GM13977 (cell line): ENCODE results near the gene PHACTR1.

ENCODE experiments used
- DNase-seq: peaks from one replicate; pipeline ENCODE4 v3.0.0; 2012; ENCODE audit warnings: low spot score
- in situ Hi-C: fragments of 300-500 bp; cut with MboI; formaldehyde crosslinking; loops from one replicate; pipeline ENCODE4 v1.12.0; 2022; ENCODE audit warnings: low sequenced_read_pairs, low pct_unique_long_range_greater_than_20kb, mixed read lengths, inconsistent platforms; ENCODE audit not compliant: unreplicated experiment
- TF ChIP-seq, protein P1 (sequence below): IDR thresholded peaks from 2 replicates; pipeline ENCODE4 v1.5.1; 2012; ENCODE audit warnings: mild to moderate bottlenecking, control low read depth; ENCODE audit not compliant: insufficient read depth; ENCODE audit errors: extremely low read depth, missing control alignments

The PHACTR1 gene

DNA sequence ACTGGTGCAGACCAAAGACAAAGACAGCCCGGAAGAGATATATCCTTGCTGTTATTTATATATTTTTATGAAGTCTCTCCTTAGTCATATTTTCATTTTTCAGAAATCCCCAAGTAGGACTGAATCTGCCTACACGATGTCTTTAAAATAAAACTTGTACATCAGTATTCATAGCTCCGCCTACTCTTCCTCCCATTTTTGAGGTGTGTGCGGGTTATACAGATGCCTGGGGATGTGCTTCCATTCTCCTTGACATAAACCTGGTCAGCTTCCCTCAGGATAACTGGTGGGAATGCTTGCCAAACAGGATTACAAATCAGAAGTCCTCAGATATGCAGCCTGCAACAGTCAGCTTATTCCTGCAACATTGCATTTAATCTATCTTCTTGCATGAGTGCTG lies 264.2 kb downstream of the PHACTR1 start:
- TF ChIP-seq, protein P1, sequence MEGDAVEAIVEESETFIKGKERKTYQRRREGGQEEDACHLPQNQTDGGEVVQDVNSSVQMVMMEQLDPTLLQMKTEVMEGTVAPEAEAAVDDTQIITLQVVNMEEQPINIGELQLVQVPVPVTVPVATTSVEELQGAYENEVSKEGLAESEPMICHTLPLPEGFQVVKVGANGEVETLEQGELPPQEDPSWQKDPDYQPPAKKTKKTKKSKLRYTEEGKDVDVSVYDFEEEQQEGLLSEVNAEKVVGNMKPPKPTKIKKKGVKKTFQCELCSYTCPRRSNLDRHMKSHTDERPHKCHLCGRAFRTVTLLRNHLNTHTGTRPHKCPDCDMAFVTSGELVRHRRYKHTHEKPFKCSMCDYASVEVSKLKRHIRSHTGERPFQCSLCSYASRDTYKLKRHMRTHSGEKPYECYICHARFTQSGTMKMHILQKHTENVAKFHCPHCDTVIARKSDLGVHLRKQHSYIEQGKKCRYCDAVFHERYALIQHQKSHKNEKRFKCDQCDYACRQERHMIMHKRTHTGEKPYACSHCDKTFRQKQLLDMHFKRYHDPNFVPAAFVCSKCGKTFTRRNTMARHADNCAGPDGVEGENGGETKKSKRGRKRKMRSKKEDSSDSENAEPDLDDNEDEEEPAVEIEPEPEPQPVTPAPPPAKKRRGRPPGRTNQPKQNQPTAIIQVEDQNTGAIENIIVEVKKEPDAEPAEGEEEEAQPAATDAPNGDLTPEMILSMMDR, result no peak
- in situ Hi-C loops, result no loop called here
- DNase-seq, result no peak

DNA sequence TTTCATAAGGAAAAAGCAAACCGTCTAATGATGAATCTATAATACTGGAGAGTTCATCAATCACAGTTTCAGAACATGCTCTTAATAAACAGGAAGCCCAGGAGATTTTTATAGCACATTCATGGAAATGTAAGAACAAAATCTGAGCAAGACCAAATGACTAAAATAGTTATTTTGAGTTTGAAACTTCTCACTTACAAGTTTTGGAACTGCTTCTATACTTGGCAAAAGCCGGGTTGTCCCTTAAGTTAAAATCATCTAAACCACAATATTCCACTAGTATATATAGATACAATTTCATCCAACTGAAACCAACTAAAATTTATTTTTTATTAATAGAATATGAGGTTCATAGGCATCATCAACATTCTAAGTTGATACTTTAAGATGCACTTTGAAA lies 268.2 kb downstream of the PHACTR1 start:
- in situ Hi-C loops, result no loop called here
- DNase-seq, result no peak
- TF ChIP-seq, protein P1, result no peak

DNA sequence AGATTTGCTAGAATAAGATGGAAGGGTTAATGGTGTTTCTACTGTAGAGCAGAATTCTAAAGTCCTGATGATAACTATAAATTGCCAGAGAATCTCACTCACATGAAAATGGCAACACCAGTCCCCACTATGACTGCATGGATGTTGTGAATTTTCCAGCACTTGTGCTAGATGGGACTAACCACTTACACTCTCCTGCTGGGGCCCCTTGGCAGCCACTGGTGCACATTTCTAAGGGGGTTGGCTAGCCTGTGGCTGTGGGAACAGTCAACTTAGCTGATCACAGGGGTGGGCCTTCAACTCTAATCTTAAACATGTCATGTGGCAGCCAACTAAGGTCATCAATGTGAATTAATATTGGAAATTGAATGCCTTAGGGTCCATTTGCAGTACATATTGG lies 271.2 kb downstream of the PHACTR1 start:
- in situ Hi-C loops, result no loop called here
- TF ChIP-seq, protein P1, result no peak
- no peak for DNase-seq

DNA sequence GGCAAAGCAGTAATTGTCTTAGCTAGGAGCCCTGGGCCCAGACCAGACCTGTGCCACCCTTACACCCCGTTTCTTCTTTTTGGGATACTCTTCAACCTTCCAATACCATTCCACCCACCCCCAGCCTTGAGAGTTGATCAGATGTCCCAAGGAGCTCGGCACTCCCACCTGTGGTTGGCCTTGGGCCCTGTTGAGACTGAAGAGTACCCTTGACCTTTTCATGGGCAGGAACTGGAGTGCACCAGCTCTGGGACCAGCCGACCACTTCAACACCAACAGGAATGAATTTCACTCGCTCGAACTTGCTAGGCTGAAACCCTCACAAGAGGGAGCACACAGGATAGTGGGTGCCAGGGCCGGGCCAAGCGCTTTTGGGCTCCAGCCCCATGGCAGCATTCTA lies 273.6 kb downstream of the PHACTR1 start:
- no peak for DNase-seq
- TF ChIP-seq, protein P1, result no peak
- in situ Hi-C loops, result no loop called here

DNA sequence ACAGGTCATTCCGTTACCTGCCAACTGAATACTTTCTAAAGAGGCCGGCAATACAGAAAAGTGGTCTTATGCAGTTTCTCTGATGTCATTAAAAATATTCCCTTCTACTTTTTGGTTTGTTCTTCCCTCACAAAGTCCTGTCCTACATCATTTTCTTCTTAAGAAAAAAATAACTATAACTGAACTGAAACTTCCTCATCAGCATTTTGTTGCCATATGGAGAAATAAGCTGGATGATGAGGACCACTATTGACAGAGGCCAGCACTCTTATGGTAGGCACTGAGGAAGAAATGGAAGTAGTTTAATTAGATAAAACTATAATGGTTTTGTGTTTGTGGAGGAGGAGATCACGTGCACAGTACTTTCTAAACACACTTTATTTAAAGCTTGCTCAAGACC lies 274.9 kb downstream of the PHACTR1 start:
- TF ChIP-seq, protein P1, result no peak
- in situ Hi-C loops, result no loop called here
- no peak for DNase-seq

DNA sequence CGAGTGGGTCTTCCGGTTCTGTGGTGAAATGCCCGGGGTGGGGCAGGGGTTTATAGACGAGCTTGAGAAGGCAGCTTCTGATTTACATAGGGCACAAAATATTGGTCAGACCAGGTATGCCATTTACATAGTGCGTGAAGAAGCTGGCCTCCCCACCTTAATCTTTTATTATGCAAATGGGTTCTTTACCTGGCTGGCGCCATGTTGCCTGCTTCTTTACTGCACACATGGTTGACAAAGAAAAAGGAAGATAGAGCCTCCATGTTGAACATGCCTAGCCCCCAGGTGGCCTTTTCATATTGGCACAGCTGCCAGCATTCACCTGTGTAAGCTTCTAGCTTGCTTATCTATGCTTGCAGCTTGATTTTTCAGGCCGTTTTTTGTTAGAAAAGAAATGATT lies 276.2 kb downstream of the PHACTR1 start:
- in situ Hi-C loops, result no loop called here
- DNase-seq, result no peak
- TF ChIP-seq, protein P1, result no peak

DNA sequence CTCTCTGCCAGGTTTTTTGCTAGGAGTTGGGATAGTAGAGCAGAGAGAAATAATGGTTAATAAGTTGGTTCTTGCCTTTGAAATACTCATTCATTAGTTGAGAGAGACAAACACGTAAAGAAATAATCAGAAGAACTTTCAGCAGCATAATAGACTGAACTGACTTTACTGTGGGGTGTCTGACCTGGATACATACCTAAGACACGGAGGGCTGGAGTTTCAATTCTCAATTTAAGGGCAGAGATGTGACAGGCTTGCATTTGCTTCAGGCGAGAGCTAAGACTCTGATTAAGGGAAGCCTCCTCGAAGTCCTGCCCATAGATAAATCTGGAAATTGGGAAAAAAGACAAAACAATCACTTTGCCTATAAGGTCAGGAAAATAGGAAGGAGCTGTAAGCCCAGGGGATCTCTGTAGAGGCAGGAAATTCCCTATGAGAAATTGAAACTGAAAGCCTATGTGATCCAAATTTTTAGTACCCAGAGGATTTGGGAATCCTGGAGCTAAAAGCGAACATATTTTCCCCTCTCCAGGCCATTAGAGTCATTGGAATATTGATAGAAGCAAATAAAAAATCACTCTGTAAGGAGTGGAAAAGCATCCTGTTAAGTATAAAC lies 276.8 kb downstream of the PHACTR1 start:
- in situ Hi-C loops, result no loop called here
- TF ChIP-seq, protein P1, result no peak
- no peak for DNase-seq
